Adrenal gland (tissue), 5 donors: ENCODE measurements around the gene SSX2IP.

Experiments used
- POLR2A ChIP-seq, 2 donors: fragments of 450-650 bp; IDR thresholded peaks; one replicate each; pipeline ENCODE4 v1.6.1; 2017; ENCODE audit warnings: antibody characterized with exemption in 2 of 2, mild to moderate bottlenecking in 2 of 2, moderate library complexity in 1 of 2
- TF ChIP-seq, protein P1 (sequence below), 6 experiments: fragments of 450-650 bp in 4 of 6; fragments of 200-600 bp in 2 of 6; sonication (generic) in 1 of 6; IDR thresholded peaks; 1 replicate in 5 of 6; 2 replicates in 1 of 6; pipeline versions ENCODE4 v1.5.1 to v1.8.0; 2016 to 2021; ENCODE audit warnings: antibody characterized with exemption in 6 of 6, mild to moderate bottlenecking in 2 of 6, moderate library complexity in 1 of 6
- donor health status: DM: no; HTN: no; CAD: no.

- TF ChIP-seq, protein P1, sequence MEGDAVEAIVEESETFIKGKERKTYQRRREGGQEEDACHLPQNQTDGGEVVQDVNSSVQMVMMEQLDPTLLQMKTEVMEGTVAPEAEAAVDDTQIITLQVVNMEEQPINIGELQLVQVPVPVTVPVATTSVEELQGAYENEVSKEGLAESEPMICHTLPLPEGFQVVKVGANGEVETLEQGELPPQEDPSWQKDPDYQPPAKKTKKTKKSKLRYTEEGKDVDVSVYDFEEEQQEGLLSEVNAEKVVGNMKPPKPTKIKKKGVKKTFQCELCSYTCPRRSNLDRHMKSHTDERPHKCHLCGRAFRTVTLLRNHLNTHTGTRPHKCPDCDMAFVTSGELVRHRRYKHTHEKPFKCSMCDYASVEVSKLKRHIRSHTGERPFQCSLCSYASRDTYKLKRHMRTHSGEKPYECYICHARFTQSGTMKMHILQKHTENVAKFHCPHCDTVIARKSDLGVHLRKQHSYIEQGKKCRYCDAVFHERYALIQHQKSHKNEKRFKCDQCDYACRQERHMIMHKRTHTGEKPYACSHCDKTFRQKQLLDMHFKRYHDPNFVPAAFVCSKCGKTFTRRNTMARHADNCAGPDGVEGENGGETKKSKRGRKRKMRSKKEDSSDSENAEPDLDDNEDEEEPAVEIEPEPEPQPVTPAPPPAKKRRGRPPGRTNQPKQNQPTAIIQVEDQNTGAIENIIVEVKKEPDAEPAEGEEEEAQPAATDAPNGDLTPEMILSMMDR (IDR thresholded peaks at IDR 0.05) = no peak
- TF ChIP-seq POLR2A (IDR thresholded peaks at IDR 0.05) = no peak
Measured at GRCh38 chr1:84715342-84716019, 25.2 kb upstream of the SSX2IP start.
